ENCODE data around the gene NTHL1. TPM values are rescaled to one million over a fixed set of nuclear protein-coding genes. Genes with fewer than 3 reads are reported as not detected.
A peak's percentile ranks its signal among the peaks of the same experiment; 100 is the strongest.

The NTHL1 gene
- total and polyA plus RNA-seq, 2 of the 8 experiments (the other 6 are each of a cell fraction or from before 2014, with no cell fraction given): 70.9 to 150 TPM

DNA sequence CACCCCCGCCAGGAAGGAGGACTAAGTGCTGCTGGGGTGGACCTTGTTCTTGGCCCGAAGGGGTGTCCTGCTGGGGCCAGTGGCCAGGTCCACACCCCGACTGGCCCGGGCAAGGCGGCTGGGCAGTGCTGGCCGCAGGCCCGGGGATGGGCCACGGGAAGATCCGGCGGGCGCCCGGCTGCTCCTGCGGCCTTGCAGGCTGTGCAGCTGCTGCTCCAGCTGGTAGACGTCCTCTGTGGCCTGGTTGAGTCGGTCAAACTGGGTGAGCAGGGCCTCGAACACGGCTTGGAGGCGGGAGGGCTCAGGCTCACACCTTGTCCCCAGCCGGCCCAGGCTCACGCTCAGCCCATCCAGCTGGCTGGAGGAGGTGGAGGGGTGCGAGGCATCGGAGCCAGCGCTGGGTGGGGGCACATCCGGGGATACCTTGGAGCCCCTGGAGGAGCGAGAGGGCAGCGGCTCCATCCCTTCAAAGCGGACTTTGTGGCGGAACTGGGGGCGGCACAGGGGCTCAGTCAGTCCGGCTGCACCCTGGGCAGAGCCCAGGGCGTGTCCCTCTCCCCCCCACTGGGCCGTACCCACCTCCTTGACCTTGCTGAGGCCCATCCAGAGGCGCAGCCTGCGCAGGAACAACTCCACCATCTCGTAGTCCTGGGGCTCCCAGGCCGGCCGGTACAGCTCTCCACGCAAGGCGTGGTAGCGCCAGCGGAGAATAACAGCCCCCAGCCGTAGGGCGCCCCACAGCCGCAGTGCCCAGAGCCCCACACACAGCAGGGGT is 42.3 kb upstream of the NTHL1 start:
- Histone ChIP-seq H3K23ac (ENCODE audit: insufficient read length) (no peak overlapping the region), H3K18ac (ENCODE audit: extremely low read depth, low read length) (no peak overlapping the region; the same call in 1 of the 2 replicates), H2BK5ac (ENCODE audit: low read depth, low read length) (no peak overlapping the region), H3K4me2 (ENCODE audit: insufficient read depth in 1 of 2, low read depth in 2 of 2, low read length in 2 of 2) (peak overlapping the region in 1 of 2 experiments; percentile 46; a peak in 2 of 4 replicates), H4K8ac (ENCODE audit: extremely low read depth, insufficient read depth, low read length) (peak overlapping the region; percentile 89), H3K4me1 (replicated peaks in 1 of 4; ENCODE audit: control insufficient read depth in 3 of 4, insufficient read depth in 4 of 4, low read length in 3 of 4) (peaks cover 0 to 12% (median 9%) of the 10 kb centered on the region in 4 experiments; a peak in 5 of 7 replicates), H3K27me3 (replicated peaks in 1 of 4; ENCODE audit: control insufficient read depth in 3 of 4, extremely low read depth in 1 of 4, insufficient read depth in 3 of 4, low read length in 3 of 4) (no peaks in the 10 kb centered on the region), H2BK120ac (replicated peaks; ENCODE audit: low read depth, low read length) (no peak overlapping the region), H2BK20ac (ENCODE audit: low read length) (no peak overlapping the region), H4K91ac (replicated peaks; ENCODE audit: insufficient read length, low read length) (peak overlapping the region; percentile 85), H3K36me3 (ENCODE audit: control insufficient read depth in 2 of 4, insufficient read depth in 4 of 4, low read length in 3 of 4) (peaks cover 0 to 24% (median 0%) of the 10 kb centered on the region in 4 experiments; a peak in 3 of 8 replicates), H4K20me1 (replicated peaks in 1 of 2; ENCODE audit: control insufficient read depth in 1 of 2, insufficient read depth in 2 of 2, low read length in 2 of 2) (peaks cover 8 to 19% of the 10 kb centered on the region in 2 experiments), H3K14ac (ENCODE audit: insufficient read length) (no peak overlapping the region), H3K9ac (replicated peaks in 1 of 4; ENCODE audit: extremely low read depth in 1 of 4, low read depth in 3 of 4, low read length in 3 of 4) (no peak overlapping the region), H4K5ac (ENCODE audit: insufficient read length, low read depth, low read length) (no peak overlapping the region), H2BK12ac (ENCODE audit: low read depth, low read length) (0 out of 2 replicates have a peak overlapping the region, but pooled peaks have one; percentile 27), H3K79me2 (ENCODE audit: control insufficient read depth in 1 of 2, insufficient read depth in 2 of 2, low read length in 2 of 2) (no peaks in the 10 kb centered on the region), H3K9me3 (ENCODE audit: insufficient read depth in 2 of 2, low read depth in 1 of 2, low read length in 1 of 2) (no peaks in the 10 kb centered on the region), H2AK5ac (ENCODE audit: low read depth, low read length) (no peak overlapping the region), H3K27ac (ENCODE audit: low read depth, low read length) (no peak overlapping the region), H3K56ac (replicated peaks; ENCODE audit: insufficient read length, low read depth, low read length) (no peak overlapping the region), H2BK15ac (ENCODE audit: low read length) (no peak overlapping the region), H3K79me1 (ENCODE audit: low read depth, low read length) (no peaks in the 10 kb centered on the region), H3K4ac (replicated peaks; ENCODE audit: insufficient read length, low read depth, low read length) (no peak overlapping the region), H2AFZ (ENCODE audit: low read length) (no peak overlapping the region), H3K4me3 (ENCODE audit: extremely low read depth in 1 of 4, insufficient read depth in 2 of 4, low read depth in 3 of 4, low read length in 4 of 4) (peak overlapping the region in 1 of 4 experiments; percentile 69; a peak in 2 of 8 replicates), H3K23me2 (ENCODE audit: low read depth, low read length) (peaks cover 6% of the 10 kb centered on the region; the same call in 1 of the 2 replicates)
- ChIA-PET POLR2A (ENCODE audit: partially characterized antibody) (interaction anchor here (0.8 to 6.9 kb wide), 9 partner anchors 11 to 128 kb away, joined by 3 to 54 read pairs (median 4); partner anchors contain the start of gene TRAF7), CTCF (ENCODE audit: partially characterized antibody) (interaction anchor here (0.5 to 3.8 kb wide), 25 partner anchors 10 to 665 kb away, joined by 3 to 25 read pairs (median 5); partner anchors contain the start of genes NHERF2, NPW, NTHL1 and TSC2)
- no peak for DNase-seq (ENCODE audit: low read depth in 1 of 2, low spot score in 2 of 2)
- TF ChIP-seq POLR2AphosphoS5 (IDR thresholded peaks at IDR 0.05; ENCODE audit: low read depth, low read length) (peak; percentile 35; the same call in 1 of the 2 replicates), SIRT6 (IDR thresholded peaks at IDR 0.05; ENCODE audit: low read length) (no peak)
- 89% methylated on average over 34 of the region's 44 CpGs; no CpG with 5 or more reads in 1 of the 2 experiments for WGBS, 2 experiments (ENCODE audit: extremely low coverage in 1 of 2, insufficient coverage in 1 of 2, insufficient read length in 1 of 2, insufficient replicate concordance in 2 of 2, low coverage in 1 of 2, low lambda C conversion rate in 2 of 2, missing lambda C conversion rate in 1 of 2)
- no peak for FAIRE-seq

Measured in H1 (cell line).